Measurements from ENCODE around the gene CCDC85B. TPM values are rescaled to one million over a fixed set of nuclear protein-coding genes. Genes with fewer than 3 reads are reported as not detected.

Gene CCDC85B
- total RNA-seq, 1 donor from 2014 or later = 28.6 TPM

GRCh38 chr11:65915101-65915820, 24.8 kb downstream of the CCDC85B start:
- intact Hi-C loops (cut with DNase I) = no loop called here
- H3K27ac ChIP-seq = peak overlapping the region; percentile 67
- no peaks in the 10 kb centered on the region for H3K9me3 ChIP-seq

GRCh38 chr11:65915821-65916251, 25.4 kb downstream of the CCDC85B start:
- Histone ChIP-seq H3K4me3 (no peak overlapping the region), H3K27me3 (ENCODE audit: low read depth) (no peaks in the 10 kb centered on the region), H3K4me1 (peaks cover 60% of the 10 kb centered on the region), H3K27ac (peak overlapping the region; percentile 67), H3K36me3 (peaks cover 4% of the 10 kb centered on the region), H3K9me3 (no peaks in the 10 kb centered on the region)
- DNase-seq (peak; percentile 69), ATAC-seq (peak; percentile 2 to 28)
- intact Hi-C loops (cut with DNase I) = no loop called here
- no peak for TF ChIP-seq CTCF (IDR thresholded peaks at IDR 0.05)

More at GRCh38 chr11:65915101-65915820, 24.8 kb downstream of the CCDC85B start:
- TF ChIP-seq CTCF (IDR thresholded peaks at IDR 0.05) = no peak
- H3K4me1 ChIP-seq = peaks cover 54% of the 10 kb centered on the region
- no peaks in the 10 kb centered on the region for H3K36me3 ChIP-seq
- ATAC-seq (no peak), DNase-seq (no peak)
- H3K4me3 ChIP-seq = no peak overlapping the region
- no peaks in the 10 kb centered on the region for H3K27me3 ChIP-seq (ENCODE audit: low read depth)

DNA sequence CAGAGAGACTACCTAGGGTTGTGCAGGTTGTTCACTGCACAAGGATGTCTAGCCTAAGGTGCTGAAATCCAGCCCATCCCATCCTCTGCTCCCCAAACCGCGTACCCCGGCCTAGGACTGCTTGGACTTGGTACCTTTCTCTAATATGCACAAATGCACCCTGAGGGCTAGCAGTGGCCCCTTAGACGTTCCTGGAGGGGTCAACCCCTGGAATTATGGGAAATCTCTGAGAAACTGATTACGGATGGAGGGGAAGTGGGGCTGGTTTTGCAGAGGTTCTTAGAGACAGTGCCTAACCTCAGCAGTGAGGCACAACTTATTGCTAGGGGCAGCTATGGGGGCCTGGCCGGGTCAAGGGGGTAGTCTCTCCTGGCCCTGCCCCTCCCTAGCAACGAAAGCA, 25.9 kb downstream of the CCDC85B start:
- DNase-seq (no peak), ATAC-seq (no peak)
- Histone ChIP-seq H3K27ac (peak overlapping the region; percentile 67), H3K4me1 (peaks cover 61% of the 10 kb centered on the region), H3K4me3 (no peak overlapping the region), H3K27me3 (ENCODE audit: low read depth) (no peaks in the 10 kb centered on the region), H3K9me3 (no peaks in the 10 kb centered on the region), H3K36me3 (peaks cover 8% of the 10 kb centered on the region)
- TF ChIP-seq CTCF (IDR thresholded peaks at IDR 0.05) = no peak
- intact Hi-C loops (cut with DNase I) = no loop called here

GRCh38 chr11:65917077-65917433, 26.6 kb downstream of the CCDC85B start:
- intact Hi-C loops (cut with DNase I) = no loop called here
- ATAC-seq (no peak), DNase-seq (no peak)
- Histone ChIP-seq H3K9me3 (no peaks in the 10 kb centered on the region), H3K4me3 (peak overlapping the region; percentile 98), H3K36me3 (peaks cover 11% of the 10 kb centered on the region), H3K27ac (no peak overlapping the region), H3K27me3 (ENCODE audit: low read depth) (no peaks in the 10 kb centered on the region), H3K4me1 (peaks cover 54% of the 10 kb centered on the region)
- no peak for TF ChIP-seq CTCF (IDR thresholded peaks at IDR 0.05)

GRCh38 chr11:65917434-65918210, 27.1 kb downstream of the CCDC85B start:
- H3K9me3 ChIP-seq = no peaks in the 10 kb centered on the region
- H3K27ac ChIP-seq = peak overlapping the region; percentile 97
- H3K4me3 ChIP-seq = peak overlapping the region; percentile 98
- no peak for TF ChIP-seq CTCF (IDR thresholded peaks at IDR 0.05)
- intact Hi-C loops (cut with DNase I) = no loop called here
- ATAC-seq (no peak), DNase-seq (no peak)
- no peaks in the 10 kb centered on the region for H3K27me3 ChIP-seq (ENCODE audit: low read depth)
- H3K4me1 ChIP-seq = peaks cover 51% of the 10 kb centered on the region
- peaks cover 17% of the 10 kb centered on the region for H3K36me3 ChIP-seq

Data from lower lobe of right lung (tissue), 2 donors.